SK-N-SH (cell line): ENCODE results near the gene DPM2. TPM values are rescaled to one million over a fixed set of nuclear protein-coding genes. Genes with fewer than 3 reads are reported as not detected.

ENCODE experiments used
- CTCF ChIA-PET: fragments of 300-600, 350-600 bp; formaldehyde crosslinking; extraction: SDS; loops from one replicate; lab custom pipeline; 2021; lab: Yijun Ruan, JAX
- POLR2A ChIA-PET: fragments of 350-600 bp; sonication (Branson Sonifier 250); formaldehyde crosslinking; extraction: SDS; loops from one replicate; lab custom pipeline; 2020; ENCODE audit warnings: antibody characterized with exemption, inconsistent platforms; lab: Yijun Ruan, JAX
- DNase-seq: peaks from one replicate; pipeline ENCODE4 v3.0.0; 2012
- H2AFZ ChIP-seq: fragments of 200-600 bp; sonication (generic); 2 replicates; pipeline ENCODE4 v1.8.1; 2016; ENCODE audit warnings: antibody characterized with exemption, mild to moderate bottlenecking, low read depth
- H3F3A ChIP-seq: fragments of 200-600 bp; sonication (generic); replicated peaks from 2 replicates; pipeline ENCODE3; 2016; ENCODE audit warnings: antibody characterized with exemption, mild to moderate bottlenecking; ENCODE audit not compliant: insufficient read depth
- H3K27ac ChIP-seq, 2 experiments: fragments of 200-500 bp in 1 of 2; fragments of 200-600 bp in 1 of 2; sonication (Bioruptor generic) in 1 of 2; sonication (generic), shearing (Covaris generic) in 1 of 2; 2 replicates each; pipeline versions ENCODE4 v1.5.1 to v1.6.1; 2014 to 2016; ENCODE audit warnings: low read depth in 2 of 2, inconsistent platforms in 1 of 2, low read length in 1 of 2, mild to moderate bottlenecking in 1 of 2, mixed read lengths in 1 of 2
- H3K27me3 ChIP-seq: fragments of 200-600 bp; sonication (generic), shearing (Covaris generic); 2 replicates; pipeline ENCODE4 v1.6.1; 2016; ENCODE audit warnings: mixed run types; ENCODE audit not compliant: insufficient read depth
- H3K36me3 ChIP-seq, 2 experiments: fragments of 200-500 bp in 1 of 2; fragments of 200-600 bp in 1 of 2; sonication (Bioruptor generic) in 1 of 2; sonication (generic) in 1 of 2; replicated peaks in 1 of 2; 2 replicates each; pipeline versions ENCODE3 to v1.5.1; 2014 to 2016; ENCODE audit warnings: low read length in 1 of 2, mild to moderate bottlenecking in 1 of 2; ENCODE audit not compliant: insufficient read depth in 2 of 2, control insufficient read depth in 1 of 2
- H3K4me1 ChIP-seq, 2 experiments: fragments of 200-500 bp in 1 of 2; fragments of 200-600 bp in 1 of 2; sonication (Bioruptor generic) in 1 of 2; sonication (generic), shearing (Covaris generic) in 1 of 2; 2 replicates each; pipeline versions ENCODE4 v1.5.1 to v1.6.1; 2014 to 2016; ENCODE audit warnings: low read depth in 1 of 2, low read length in 1 of 2, mixed run types in 1 of 2; ENCODE audit not compliant: insufficient read depth in 2 of 2, control insufficient read depth in 1 of 2
- H3K4me2 ChIP-seq: fragments of 200-600 bp; sonication (generic), shearing (Covaris generic); 2 replicates; pipeline ENCODE4 v1.6.1; 2017; ENCODE audit warnings: mixed run types
- H3K4me3 ChIP-seq, 2 experiments: fragments of 200-500 bp in 1 of 2; fragments of 200-600 bp in 1 of 2; sonication (Bioruptor generic) in 1 of 2; sonication (generic), shearing (Covaris generic) in 1 of 2; 2 replicates each; pipeline versions ENCODE4 v1.5.1 to v1.8.1; 2014 to 2016; ENCODE audit warnings: low read depth in 2 of 2, inconsistent platforms in 1 of 2, low read length in 1 of 2, mild to moderate bottlenecking in 1 of 2, mixed read lengths in 1 of 2, moderate library complexity in 1 of 2
- H3K79me2 ChIP-seq: fragments of 200-600 bp; sonication (generic); 2 replicates; pipeline ENCODE4 v1.8.1; 2017; ENCODE audit warnings: mild to moderate bottlenecking; ENCODE audit not compliant: insufficient read depth
- H3K9ac ChIP-seq: fragments of 200-600 bp; sonication (generic); 2 replicates; pipeline ENCODE4 v1.6.1; 2017; ENCODE audit warnings: mixed run types
- H3K9me2 ChIP-seq: fragments of 200-600 bp; sonication (generic); 2 replicates; pipeline ENCODE4 v1.6.1; 2017; ENCODE audit warnings: mixed run types
- H3K9me3 ChIP-seq: fragments of 200-600 bp; sonication (generic); 2 replicates; pipeline ENCODE4 v1.6.1; 2017; ENCODE audit warnings: mixed run types, mild to moderate bottlenecking, moderate library complexity
- H4K20me1 ChIP-seq: fragments of 200-600 bp; sonication (generic); 2 replicates; pipeline ENCODE4 v1.6.1; 2017; ENCODE audit warnings: mild to moderate bottlenecking, mixed run types; ENCODE audit not compliant: insufficient read depth
- CTCF ChIP-seq: fragments of 200-600 bp; sonication (generic); IDR thresholded peaks from 2 replicates; pipeline ENCODE4 v1.6.1; 2017; ENCODE audit warnings: antibody characterized with exemption, mild to moderate bottlenecking, moderate library complexity
- FOXM1 ChIP-seq: IDR thresholded peaks from 2 replicates; pipeline ENCODE4 v1.4.0; 2012; ENCODE audit warnings: low read depth, mild to moderate bottlenecking
- JUND ChIP-seq: IDR thresholded peaks from 2 replicates; pipeline ENCODE4 v1.4.0; 2012
- MEF2A ChIP-seq: IDR thresholded peaks from 2 replicates; pipeline ENCODE4 v1.4.0; 2012; ENCODE audit warnings: low read depth, borderline replicate concordance
- MXI1 ChIP-seq: IDR thresholded peaks from 2 replicates; pipeline ENCODE4 v1.6.1; 2012; ENCODE audit warnings: mild to moderate bottlenecking, low read depth, low read length, improper control_type of control experiment
- NFIC ChIP-seq: IDR thresholded peaks from 2 replicates; pipeline ENCODE4 v1.4.0; 2012; ENCODE audit warnings: borderline replicate concordance
- NRF1 ChIP-seq: IDR thresholded peaks from 2 replicates; pipeline ENCODE4 v1.6.1; 2012; ENCODE audit warnings: low read depth, mild to moderate bottlenecking, low read length
- RAD21 ChIP-seq: IDR thresholded peaks from 2 replicates; pipeline ENCODE4 v1.6.1; 2012; ENCODE audit warnings: mild to moderate bottlenecking, low read length
- RCOR1 ChIP-seq: fragments of 150-350 bp; IDR thresholded peaks from 2 replicates; pipeline ENCODE4 v1.6.1; 2017; ENCODE audit warnings: antibody characterized with exemption, low read length
- RXRA ChIP-seq: IDR thresholded peaks from 2 replicates; pipeline ENCODE4 v1.4.0; 2012; ENCODE audit warnings: low read depth, mild to moderate bottlenecking, borderline replicate concordance
- SIN3A ChIP-seq: IDR thresholded peaks from 2 replicates; pipeline ENCODE4 v1.6.1; 2012; ENCODE audit warnings: low read depth, mild to moderate bottlenecking, low read length, moderate library complexity, borderline replicate concordance
- TAF1 ChIP-seq: IDR thresholded peaks from 2 replicates; pipeline ENCODE4 v1.6.1; 2012; ENCODE audit warnings: low read depth, mild to moderate bottlenecking, low read length, moderate library complexity, borderline replicate concordance
- USF2 ChIP-seq: fragments of 150-350 bp; IDR thresholded peaks from 2 replicates; pipeline ENCODE4 v1.6.1; 2017; ENCODE audit warnings: antibody characterized with exemption, low read length, low read depth, borderline replicate concordance
- WGBS: methylation state at CpG from one replicate; pipeline ENCODE4 v1.1.6; 2017; ENCODE audit warnings: low lambda C conversion rate; 5-methylcytosine and 5-hydroxymethylcytosine counted together
- polyA plus RNA-seq, 3 experiments: library from polyadenylated mRNA; depleted of rRNA; stranded (reverse); fragments of >200 nt; gene quantifications; 2 replicates each; pipeline ENCODE4 v1.2.3, GENCODE V29; 2012

The DPM2 gene
- polyA plus RNA-seq, 1 of the 3 experiments (the other 2 are of a cell fraction) = 106 TPM

GRCh38 chr9:127972236-127972871 lies 34.7 kb upstream of the DPM2 start (continued):
- TF ChIP-seq CTCF (no peak), RAD21 (peak; percentile 43), NRF1 (no peak), TAF1 (no peak), FOXM1 (no peak), USF2 (no peak), MXI1 (peak; percentile 97), RCOR1 (peak; percentile 14; the same call in 1 of the 2 replicates), NFIC (no peak), SIN3A (no peak), MEF2A (no peak)

GRCh38 chr9:127971357-127972235 lies 33.9 kb upstream of the DPM2 start:
- Histone ChIP-seq H3K27ac (peak overlapping the region in 1 of 2 experiments; percentile 93; a peak in 2 of 4 replicates), H3K79me2 (peaks cover 98% of the 10 kb centered on the region), H3K4me1 (peaks cover 90 to 100% of the 10 kb centered on the region in 2 experiments), H3K36me3 (no peaks in the 10 kb centered on the region), H2AFZ (no peak overlapping the region), H3K4me2 (peak overlapping the region; percentile 98; the same call in 1 of the 2 replicates), H3K9me2 (no peaks in the 10 kb centered on the region), H3F3A (peaks cover 7% of the 10 kb centered on the region), H4K20me1 (peaks cover 57% of the 10 kb centered on the region), H3K27me3 (no peaks in the 10 kb centered on the region), H3K9ac (no peak overlapping the region), H3K9me3 (no peaks in the 10 kb centered on the region), H3K4me3 (no peak overlapping the region)
- CTCF ChIA-PET = interaction anchor here (0.7 to 7.9 kb wide), 8 partner anchors 8 to 96 kb away, joined by 3 to 75 read pairs (median 7); partner anchors contain the start of genes EEIG1 and SLC25A25
- TF ChIP-seq NRF1 = no peak
- no peak for TF ChIP-seq RXRA
- no peak for TF ChIP-seq JUND
- peak; percentile 40 for DNase-seq
- 59% methylated on average over 17 of the region's 20 CpGs for WGBS
- POLR2A ChIA-PET = interaction anchor here (1.3 to 2.0 kb wide), 2 partner anchors 29 to 146 kb away, joined by 3 to 5 read pairs; no protein-coding TSS in a partner anchor
